Stimulated activated CD8-positive, alpha-beta memory T cell treated with anti-CD3 and anti-CD28 coated beads, Interleukin-4, amount 100 ng/mL, for 4 hours (primary cell): Measurements from ENCODE around the gene KCTD4.
"Not testable (repeated sequence)": the region's sequence is repeated elsewhere in the genome, so short reads cannot be mapped to it uniquely, and the experiment has no call there.

Source experiments
- DNase-seq, 2 donors: peaks; one replicate each; pipeline ENCODE4 v3.0.0-alpha.2; 2020; ENCODE audit warnings: low read depth in 2 of 2, low spot score in 1 of 2

Gene KCTD4

DNA sequence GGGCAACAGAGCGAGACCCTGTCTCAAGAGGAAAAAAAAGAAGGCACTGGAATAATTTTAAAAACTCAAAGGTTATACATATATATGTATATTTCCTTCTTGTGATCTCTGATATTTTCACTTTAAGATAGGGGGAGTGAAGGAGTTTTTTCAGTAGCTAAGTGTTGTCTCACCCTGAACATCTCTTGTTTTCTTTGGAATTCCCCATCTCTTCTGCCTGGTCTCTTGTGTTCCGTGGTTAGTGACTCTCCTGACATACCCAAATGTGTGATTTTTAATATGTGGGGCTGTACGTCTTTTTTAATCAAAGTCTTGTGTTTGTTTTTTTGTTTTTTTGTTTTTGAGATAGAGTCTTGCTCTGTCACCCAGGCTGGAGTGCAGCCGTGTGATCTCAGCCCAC lies 15.3 kb upstream of the KCTD4 start:
- no peak for DNase-seq

DNA sequence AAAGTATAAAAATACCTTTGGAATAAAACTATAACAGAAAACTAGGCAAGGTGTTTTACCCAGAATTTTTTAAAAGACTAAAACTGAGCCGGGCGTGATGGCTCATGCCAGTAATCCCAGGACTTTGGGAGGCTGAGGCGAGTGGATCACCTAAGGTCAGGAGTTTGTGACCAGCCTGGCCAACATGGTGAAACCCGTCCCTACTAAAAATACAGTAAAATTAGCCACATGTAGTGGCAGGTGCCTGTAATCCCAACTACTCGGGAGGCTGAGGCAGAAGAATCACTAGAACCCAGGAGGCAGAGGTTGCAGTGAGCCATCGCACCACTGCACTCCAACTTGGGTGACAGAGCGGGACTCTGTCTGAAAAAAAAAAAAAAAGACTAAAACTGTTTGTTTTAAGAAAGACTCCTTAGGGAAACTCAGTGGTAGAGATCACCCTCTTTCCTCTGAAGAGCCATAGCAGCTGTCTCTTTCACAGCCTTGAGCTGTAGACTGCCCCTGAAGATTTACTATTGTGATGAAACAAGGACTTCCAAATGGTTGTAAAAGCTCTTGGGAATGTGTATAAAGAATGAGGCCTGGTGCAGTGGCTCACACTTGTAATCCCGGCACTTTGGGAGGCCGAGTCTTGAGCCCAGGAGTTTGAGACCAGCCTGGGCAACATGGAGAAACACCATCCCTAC lies 14.7 kb upstream of the KCTD4 start:
- DNase-seq, result no peak

DNA sequence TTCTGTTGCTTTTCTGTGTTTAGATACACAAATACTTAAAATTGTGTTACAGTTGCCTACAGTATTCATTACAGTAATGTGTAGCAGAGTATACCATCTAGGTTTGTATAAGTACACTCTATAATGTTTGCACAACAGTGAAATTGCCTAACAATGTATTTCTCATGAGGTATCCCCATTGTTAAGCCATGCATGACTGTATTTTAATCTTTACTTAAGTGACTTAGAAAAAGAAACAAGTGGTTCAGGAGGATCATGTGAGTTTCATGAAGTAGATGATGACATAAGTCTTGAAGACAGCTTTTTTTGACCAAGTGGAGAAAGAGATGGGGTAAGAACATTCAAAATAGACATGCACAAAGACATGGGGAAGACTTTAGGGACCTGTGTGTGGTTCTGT lies 8.4 kb upstream of the KCTD4 start:
- no peak for DNase-seq

DNA sequence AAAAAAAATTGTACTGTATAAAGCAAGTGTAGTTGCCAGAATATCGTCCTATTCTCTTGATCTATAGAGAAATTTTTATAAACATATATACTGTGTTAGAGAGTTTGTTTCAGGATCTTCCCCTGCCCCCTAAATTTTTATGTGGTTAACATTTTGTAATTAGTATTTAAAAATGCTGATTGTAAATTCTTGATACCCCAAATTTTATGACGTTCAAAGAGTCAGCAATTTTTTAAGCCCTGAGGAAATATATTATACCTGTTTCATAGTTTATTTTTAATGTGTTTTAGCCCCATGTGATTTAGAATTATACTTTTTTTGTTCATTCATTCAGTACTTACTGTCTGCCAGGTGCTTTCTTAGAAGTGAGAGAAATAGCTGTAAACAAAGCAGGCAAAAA lies 7.3 kb upstream of the KCTD4 start:
- DNase-seq, result no peak

DNA sequence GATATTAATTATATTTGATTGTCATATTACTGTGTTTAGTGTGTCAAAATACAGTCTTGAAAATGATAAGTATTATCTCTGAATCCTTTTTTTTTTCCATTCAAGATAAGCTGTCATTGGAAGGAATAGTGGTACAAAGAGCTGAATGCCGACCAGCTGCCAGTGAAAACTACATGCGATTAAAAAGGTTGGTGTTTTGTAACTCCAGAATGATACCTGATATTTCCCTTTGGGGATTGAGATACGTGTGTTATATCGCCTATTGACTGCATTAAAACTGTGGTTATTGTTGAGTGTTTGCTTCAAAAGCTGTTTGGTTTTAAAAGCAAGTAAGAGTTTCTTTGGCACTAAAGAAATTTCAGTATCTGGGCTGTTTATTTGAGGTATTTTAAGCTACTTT lies 6.5 kb upstream of the KCTD4 start:
- no peak for DNase-seq

DNA sequence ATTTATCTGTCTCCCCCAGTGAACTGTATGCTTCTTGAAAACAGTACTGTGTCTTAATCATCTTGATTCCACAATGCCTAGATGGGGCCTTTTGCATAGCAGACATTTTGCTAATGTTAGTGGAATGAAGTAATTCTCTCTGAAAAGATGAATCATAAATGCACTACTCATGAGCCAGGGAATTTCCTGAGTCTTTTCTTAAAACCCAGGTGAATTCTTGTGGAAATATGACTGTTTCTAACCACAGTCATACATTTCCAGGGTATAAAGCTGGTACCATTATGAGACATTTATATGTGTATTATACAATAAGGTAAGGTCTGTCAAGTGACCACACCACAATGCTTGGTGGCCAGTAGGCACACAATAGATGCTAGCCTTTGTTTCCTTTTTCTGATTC lies 5.5 kb upstream of the KCTD4 start:
- no peak for DNase-seq

DNA sequence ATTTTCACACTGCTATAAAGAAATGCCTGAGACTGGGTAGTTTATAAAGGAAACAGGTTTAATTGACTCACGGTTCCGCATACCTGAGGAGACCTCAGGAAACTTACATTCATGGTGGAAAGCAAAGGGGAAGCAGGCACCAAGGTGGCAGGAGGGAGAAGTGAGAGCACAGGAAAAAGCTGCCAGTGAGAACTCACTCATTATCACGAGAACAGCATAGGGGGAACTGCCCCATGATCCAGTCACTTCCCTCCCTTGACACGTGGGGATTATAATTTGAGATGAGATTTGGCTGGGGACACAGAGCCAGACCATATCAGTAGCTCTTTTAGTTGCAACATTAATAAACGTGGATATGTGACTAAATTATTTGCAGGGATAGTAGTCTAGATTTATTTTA lies 4.3 kb upstream of the KCTD4 start:
- DNase-seq, result no peak

DNA sequence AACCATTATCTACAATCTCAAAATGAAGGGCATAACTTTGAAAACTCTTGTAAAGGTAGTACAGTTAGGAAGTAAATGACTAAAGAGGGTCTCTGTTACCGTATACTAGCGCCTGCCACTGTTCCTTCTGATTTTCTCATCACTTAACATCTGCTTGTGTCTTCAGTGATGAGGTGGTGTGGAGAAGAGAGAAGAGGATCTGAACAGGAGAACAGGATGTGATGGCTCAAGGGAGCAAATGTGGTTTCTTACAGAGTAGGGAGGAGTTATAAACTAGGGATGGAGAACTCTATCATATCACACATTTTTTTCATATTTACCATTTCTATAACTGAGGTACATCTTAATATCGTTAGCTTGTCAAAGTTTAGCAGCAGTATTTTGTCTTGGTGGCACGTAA lies 1.1 kb downstream of the KCTD4 start:
- no peak for DNase-seq

DNA sequence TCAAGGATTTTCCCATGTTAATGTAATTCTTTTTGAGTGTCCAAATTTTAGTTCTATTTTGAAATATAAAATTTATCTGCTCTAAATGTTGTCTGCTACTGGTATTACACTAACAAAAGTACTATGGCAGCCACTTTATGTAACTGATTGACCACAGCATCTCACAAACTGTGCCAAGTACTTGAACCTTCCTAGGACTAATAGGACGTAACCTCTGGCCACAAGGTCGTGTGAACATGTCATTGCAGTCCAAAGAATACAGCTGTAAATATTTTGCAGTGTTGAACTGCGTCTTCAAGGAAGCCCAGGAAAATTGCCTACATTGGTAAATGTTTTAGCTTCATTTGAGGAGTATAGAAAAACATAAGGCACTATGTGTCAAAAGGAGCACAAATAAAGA lies 1.9 kb downstream of the KCTD4 start:
- DNase-seq, result no peak

DNA sequence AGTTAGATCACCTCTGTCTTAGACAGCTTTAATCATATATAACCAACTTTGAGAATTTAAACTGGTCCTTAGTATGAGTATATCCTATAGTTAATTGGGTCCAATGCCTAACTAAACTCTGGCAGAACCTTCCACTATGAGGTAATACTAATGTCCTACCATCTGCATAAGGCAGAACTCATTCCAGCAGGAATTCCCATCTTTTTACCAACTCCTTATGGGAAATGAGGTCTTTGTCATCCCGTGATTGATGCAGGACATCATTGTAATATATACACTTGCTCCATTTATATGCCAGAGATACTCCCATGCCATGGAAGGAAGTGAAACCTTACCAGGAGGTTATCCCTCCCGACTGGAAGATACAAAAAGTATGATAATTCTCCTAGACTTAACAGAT lies 2.8 kb downstream of the KCTD4 start:
- no peak for DNase-seq

DNA sequence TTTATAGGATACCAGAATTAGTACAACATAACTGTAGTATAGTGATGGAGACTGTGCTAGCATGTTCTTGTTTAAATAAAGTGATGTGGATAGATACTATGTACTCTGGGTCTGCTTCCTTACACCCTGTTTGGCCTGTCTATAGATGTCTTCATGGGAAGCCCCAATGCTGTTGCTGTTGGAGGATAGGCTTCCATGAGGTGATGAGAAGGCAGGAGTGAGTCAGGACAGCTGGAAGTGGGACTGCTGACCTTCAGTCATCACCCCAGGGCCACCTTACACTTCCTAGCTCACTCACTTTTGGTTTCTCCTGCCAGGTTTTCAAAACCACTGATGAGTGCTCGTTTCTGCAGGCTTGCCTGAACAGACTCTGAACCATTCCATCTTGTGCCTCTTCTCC lies 4.2 kb downstream of the KCTD4 start:
- no peak for DNase-seq

DNA sequence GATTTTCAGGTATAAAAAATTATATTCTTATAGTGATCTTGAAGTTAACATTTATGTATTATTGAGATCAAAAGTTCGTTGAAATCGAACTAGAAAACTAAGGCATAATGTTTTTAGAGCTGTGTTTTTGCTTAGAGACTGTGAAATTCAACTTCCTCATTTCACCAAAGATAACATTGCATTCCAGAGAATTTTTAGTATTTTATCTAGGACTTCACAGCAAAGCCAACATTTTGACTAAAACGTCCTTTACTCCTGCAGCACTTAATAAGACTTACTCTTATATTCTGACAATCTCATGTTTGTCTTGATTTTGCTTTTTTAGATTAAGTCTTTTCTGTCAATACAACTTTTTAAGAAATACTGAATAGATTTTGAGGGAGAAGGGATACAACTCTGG lies 4.7 kb downstream of the KCTD4 start:
- no peak for DNase-seq

DNA sequence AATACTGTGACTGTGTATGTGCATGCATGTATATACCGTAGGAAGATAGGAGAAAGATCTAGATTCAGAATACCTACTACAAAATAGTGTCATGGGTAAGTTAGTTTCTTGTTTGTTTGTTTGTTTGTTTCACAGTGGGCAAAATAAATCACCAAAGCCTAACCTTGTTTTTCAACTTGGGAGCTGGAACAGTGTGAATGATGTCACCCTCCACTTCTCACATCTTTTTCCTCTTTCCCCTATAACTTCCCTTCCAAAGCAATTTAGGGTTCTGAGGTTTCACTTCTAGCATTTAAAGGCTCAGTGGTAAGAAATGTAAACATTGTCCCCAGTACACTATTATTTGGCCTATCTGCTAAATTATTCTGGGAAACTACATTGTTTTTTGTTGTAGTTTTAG lies 5.4 kb downstream of the KCTD4 start:
- DNase-seq, result no peak

DNA sequence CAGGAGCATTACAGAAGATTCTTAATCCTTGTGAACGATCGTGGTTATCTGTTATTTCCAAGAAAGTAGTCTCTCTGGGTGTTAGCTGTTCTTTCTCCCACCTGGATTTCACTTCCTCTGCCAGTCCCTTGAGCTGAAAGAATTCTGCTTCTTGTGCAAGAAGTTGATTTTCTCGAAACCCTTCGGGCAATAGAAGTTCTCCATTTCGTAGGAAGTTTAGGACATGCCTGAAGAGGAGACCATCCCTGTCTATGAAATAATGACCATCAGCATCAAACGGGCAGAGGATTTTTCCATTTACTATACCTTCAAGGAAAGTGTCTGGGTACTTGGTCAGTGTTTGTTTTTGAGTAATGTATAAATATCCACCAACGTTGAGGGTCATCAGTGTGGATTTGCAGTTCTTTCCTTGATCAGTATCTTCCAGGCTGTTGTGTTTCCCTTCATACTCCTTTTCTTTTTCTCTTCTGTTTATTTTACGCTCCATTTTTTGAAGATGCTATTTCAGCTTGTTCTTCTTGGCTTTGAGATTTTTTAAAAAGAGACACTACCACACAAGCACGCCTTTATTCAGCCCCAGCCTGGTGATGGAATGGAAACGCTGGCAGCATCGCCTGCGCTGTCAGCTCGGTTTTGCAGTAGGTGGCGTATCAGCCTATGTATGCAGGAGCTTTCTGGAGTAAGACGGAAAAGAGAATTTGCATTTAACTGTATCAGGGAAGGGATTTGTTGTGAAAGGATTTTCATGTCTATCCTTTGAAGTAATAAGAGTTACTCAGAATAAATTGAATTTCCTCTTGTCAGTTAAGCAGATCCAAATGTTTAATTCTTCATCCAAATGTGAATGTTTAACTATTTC lies 6.5 kb downstream of the KCTD4 start:
- no peak for DNase-seq

DNA sequence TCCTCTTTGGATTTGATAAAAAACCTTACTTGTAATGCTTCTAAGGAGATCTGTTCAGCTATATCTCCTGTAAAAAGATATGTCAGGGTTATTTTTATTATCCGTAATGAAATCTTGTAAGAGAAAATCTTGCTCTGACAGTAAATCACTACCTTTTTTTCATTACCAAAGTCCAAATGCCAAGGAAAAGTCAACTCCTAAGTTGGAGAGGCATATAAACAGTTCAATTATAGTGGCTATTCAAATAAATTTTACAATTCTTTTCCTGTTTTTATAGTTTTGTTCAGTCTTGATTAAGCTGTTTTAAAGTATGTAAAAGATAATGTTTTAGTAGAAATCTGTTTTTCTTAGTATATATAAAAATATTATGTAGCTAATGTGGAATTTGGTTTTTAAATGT lies 9.0 kb downstream of the KCTD4 start:
- DNase-seq, result no peak

DNA sequence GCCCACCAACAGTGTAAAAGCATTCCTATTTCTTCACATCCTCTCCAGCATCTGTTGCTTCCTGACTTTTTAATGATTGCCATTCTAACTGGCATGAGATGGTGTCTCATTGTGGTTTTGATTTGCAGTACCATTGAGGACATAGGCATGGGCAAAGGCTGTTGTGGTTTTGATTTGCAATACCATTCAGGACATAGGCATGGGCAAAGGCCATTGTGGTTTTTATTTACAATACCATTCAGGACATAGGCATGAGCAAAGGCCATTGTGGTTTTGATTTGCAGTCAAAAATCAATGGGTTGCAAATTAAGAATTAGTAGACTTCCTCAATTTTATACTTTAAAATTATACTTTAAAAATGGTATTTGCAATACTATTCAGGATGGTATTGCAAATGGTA lies 11.3 kb downstream of the KCTD4 start:
- DNase-seq, result not testable (repeated sequence)

DNA sequence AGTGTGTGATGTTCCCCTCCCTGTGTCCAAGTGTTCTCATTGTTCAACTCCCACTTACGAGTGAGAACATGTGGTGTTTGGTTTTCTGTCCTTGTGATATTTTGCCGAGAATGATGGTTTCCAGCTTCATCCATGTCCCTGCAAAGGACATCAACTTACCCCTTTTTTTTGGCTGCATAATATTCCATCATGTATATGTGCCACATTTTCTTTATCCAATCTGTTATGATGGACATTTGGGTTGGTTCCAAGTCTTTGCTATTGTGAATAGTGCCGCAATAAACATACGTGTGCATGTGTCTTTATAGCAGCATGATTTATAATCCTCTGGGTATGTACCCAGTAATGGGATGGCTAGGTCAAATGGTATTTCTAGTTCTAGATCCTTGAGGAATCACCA lies 11.8 kb downstream of the KCTD4 start:
- not testable (repeated sequence) for DNase-seq

DNA sequence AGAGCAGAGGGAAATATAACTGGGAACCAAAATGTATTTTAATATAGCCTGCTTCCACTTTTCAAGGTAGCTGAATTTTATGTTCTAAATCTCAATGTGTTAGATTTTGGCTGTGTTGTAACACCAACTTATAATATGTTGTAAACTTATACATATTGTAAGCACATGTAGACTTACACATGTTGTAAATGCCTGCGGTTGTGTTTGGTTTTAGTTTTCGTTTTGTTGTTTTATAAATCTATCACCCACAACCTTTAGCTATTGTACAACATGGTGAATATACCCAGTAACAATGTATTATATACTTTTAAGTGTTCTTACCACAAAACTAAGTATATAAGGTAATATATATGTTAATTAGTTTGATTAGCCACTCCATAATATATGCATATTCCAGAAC lies 15.6 kb downstream of the KCTD4 start:
- no peak for DNase-seq

DNA sequence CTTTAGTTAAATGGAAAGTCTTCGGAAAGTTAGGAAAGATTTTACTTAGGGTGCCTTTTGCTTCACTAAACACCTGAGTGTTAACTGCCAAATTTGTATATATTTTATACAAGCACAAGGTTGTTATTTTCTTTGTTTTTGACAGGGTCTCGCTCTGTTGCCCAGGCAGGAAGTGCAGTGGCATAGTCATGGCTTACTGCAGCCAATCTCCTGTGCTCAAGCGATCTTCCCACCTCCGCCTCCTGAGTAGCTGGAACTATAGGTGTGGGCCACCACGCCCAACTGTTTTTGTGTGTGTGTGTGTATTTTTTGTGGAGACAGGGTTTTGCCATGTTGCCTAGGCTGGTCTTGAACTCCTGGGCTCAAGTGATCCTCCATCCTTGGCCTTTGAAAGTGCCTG lies 16.2 kb downstream of the KCTD4 start:
- no peak for DNase-seq

DNA sequence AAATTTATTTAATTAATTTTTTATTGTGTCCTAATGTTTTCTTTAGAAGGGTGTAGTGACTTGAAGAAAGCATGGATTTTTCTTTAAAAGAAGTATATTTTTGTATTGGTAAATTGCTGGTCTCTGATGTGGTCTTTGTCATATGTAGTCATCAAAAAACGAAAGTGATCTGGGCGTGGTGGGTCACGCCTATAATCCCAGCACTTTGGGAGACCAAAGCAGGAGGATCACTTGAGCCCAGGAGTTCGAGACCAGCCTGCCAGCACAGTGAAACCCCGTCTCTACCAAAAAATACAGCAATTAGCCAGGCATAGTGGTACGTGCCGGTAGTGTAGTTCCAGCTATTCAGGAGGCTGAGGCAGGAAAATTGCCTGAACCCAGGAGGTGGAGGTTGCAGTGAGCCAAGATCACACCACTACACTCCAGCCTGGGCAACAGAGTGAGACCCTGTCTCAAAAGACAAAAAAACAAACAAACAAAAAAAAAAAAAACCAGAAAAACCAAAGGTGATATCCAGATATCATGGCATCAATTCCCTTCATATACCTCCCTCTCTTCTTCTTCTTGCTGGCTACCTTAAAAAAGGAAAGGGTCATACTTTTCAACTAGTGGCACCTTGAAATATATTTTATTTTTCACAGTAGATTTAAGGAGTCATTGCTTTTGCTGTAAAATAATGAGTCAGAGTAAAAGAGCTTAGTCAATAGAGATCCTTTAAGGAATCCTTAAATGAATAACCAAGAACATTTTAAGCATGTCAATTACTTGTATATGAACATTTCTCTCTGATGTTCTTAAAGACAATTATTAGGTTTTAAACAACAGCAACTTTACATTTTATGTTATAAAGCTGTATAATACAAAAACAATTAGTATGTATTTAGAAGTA lies 19.9 kb downstream of the KCTD4 start:
- no peak for DNase-seq

DNA sequence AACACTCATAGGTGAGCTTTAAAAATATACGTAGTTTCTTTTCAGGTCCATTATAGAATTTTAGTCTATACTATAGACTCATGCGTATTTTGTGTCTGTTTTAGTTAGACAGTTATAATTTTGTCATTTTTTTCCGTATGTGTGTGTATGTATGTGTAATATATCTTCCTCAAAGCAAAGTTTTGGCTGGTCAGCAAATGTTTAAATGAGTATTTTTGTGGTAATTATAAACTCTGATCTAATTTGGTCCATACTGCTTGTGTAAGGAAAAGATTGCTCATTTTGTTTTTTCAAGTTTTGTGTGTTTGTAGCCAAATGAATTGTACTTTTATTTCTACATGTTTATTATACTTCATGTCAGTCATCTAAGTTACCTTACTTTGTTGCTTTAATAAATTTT lies 20.5 kb downstream of the KCTD4 start:
- no peak for DNase-seq

DNA sequence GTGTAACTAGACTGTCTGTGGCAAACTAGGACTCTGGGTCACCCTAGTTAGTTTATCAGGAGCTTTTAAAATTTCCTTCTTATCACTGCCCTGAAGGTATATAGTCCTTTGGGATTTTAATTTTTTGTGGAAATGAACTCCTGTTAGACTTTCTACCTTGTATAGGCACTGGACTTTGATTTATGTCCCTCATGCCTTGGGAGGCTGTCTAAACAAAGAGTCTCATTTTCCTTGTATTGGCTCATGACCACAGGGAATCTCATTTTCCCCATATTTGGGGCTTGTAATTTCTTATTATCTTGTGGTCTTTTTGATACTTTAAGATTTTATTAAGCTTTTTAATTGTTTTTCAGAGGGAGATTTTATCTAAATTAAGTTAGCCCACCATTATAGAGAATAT lies 21.4 kb downstream of the KCTD4 start:
- no peak for DNase-seq
